ENCODE data around the gene RUFY1.

DNA sequence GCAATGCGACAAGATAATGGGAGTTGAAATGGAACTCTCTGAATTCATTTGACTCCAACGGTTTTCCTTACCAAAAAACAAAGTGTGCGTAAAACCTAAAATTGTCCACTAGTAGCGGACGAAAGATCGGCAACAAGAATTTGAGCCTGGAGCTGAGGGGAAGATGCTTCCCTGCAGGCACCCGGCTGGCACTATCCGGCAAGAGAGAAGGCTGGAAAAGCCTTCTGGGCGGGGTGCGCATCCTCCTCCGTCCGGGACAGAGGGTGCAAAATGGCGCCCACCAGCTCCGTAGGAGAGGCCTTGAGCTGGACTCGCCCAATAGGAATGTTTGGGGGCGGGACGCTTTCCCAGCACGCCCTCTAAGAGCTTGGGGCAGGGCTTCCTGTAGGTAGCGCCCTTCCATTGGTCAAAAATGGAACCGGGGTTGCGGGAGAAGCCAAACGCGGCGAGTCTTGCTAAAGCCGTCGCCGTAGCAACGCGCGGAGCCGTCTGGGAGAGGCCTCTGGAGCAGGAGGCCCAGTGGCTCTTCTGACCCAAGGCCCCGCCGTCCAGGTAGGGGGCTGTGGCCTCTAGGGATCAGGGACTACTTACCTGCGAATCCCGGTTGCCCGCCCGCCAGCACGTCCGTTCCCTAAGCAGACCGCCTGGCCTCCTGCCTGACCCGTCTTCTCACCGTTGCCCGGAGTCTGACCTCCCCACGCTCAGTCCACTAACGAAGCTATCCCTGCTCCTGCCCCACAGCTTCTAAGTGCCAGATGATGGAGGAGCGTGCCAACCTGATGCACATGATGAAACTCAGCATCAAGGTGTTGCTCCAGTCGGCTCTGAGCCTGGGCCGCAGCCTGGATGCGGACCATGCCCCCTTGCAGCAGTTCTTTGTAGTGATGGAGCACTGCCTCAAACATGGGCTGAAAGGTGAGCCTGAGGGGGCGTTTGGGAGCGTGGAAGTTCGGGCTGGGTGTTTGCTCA is 9.2 kb downstream of the RUFY1 start:
- TF ChIP-seq POLR2AphosphoS5 (IDR thresholded peaks at IDR 0.05; ENCODE audit: borderline replicate concordance, low read depth, low read length) = peak; percentile 98
- no peak for TF ChIP-seq EZH2 (IDR thresholded peaks at IDR 0.05)

Measured in SK-N-MC (cell line).